GM18498 (cell line): Measurements from ENCODE around the gene UTY.
A peak's percentile ranks its signal among the peaks of the same experiment; 100 is the strongest.

Source experiments
- ATAC-seq: cut with Tn5 transposase; IDR thresholded peaks from one replicate; pipeline ENCODE4 v1.9.1; 2021; ENCODE audit warnings: mild to moderate bottlenecking, moderate library complexity; ENCODE audit not compliant: unreplicated experiment

UTY gene

DNA sequence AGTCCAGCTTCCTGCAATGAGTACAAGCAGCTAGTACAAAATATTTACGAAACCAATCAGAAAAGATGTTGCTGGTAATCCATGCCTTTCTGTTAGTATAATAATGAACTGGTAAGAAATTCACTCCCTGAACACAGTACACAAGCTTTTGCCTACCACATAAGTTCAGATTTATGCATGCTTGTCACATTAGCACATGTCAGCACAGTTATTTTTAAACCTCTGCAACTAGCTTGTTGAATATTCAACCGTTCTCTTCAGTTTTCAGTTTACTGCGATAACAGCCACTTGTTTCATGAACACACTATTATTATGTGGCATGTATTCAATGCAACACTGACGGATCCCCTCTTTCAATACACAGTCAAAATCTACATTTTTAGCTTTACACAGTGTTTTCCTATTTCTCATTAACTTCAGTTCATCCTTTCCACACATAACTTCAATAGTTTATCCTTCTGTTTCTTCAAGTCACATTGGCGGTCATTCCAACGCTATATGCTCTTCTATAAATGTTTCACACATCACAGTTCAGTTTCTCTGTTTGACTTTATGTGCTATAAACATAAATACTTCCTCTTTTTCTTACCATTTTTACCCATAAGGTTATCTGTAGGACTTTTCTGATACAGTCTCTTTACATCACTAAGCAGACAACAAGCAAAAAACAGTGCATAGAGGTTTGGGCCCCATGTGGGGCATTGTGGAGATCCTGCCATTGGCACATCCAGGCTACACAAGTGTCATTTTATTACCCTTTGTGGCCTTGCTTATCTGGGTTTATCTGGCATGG lies 62.8 kb downstream of the UTY start:
- peak; percentile 78 for ATAC-seq

GRCh38 chrY:13415556-13415955 lies 64.3 kb downstream of the UTY start:
- no peak for ATAC-seq

DNA sequence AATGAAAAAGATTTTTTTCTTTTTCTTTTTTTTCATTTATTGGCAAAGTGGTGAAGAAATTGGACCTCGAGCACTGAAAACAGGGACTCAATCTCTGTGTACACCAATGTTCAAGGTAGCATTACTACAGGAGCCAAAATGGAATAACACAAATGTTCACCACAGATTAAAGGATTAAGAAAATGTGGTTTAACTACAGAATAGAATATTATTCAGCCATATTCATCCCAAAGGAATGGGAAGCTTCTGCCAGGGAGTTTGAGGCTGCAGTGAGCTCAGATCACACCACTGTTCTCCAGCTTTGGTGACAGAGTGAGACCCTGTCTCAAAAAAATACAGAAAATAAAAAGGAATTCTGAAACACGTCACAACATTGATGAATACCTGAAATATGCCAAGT lies 81.0 kb downstream of the UTY start:
- no peak for ATAC-seq

GRCh38 chrY:13381110-13381683 lies 98.6 kb downstream of the UTY start:
- ATAC-seq: peak; percentile 74

DNA sequence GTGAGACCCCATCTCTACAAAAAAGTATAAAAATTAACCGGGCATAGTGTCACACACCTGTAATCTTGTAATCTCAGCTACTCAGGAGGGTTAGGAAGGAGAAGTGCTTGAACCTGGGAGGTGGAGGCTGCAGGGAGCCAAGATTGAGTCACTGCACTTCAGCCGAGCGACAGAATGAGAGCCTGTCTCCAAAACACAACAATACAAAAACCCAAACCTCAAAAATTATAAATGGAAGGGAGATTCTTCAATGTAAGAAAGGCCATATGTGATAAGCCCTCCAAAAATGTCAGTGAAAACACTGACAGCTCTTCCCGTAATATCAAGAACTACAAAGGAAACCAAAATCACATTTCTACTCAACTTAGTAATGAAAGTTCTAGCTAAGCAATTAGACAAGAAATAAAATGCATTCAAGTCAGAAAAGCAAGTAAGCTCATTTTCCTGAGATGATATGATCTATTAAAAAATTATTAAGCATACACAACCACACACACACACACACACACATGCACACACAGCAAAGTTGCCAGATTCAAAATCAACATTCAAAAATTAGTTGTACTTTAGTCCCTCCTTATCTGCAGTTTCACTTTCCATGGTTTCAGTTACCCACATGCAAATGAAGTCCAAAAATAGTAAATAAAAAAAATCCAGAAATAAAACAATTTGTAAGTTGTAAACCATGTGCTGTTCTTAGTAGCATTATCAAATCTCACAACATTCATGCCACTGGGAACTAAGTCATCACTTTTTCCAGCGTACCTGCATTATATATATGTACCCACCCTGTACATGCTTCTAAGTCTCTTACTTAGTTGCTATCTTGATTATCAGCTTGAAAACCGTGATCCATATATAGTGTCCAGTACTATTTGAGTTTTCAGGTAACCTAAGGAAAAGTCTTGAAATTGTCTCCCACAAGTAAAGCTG lies 108.7 kb downstream of the UTY start:
- no peak for ATAC-seq

DNA sequence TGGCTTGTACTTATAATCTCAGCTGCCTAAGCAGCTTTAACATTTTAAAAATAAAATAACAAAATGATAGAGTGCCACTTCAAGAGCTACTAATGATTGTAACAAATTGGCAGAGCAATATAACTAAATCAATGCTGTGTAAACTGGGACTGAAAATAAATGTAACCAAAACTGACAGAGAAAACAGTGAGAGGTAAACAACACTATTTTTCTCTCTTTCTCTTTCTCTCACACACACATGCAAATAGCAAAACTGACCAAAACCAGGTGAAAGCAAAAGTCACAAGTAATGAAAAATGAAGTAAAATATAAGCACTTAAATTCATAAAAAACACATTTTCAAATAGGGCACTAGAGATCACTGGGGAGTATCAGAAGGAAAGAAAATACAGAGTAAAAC lies 109.6 kb downstream of the UTY start:
- ATAC-seq: no peak

GRCh38 chrY:13368513-13368845 lies 111.4 kb downstream of the UTY start:
- ATAC-seq: no peak

- ATAC-seq: no peak
Measured at GRCh38 chrY:13363641-13364040, 116.2 kb downstream of the UTY start.

- peak; percentile 41 for ATAC-seq
Measured at GRCh38 chrY:13362662-13363061, 117.2 kb downstream of the UTY start.

GRCh38 chrY:13361656-13362636 lies 117.9 kb downstream of the UTY start:
- ATAC-seq: no peak

DNA sequence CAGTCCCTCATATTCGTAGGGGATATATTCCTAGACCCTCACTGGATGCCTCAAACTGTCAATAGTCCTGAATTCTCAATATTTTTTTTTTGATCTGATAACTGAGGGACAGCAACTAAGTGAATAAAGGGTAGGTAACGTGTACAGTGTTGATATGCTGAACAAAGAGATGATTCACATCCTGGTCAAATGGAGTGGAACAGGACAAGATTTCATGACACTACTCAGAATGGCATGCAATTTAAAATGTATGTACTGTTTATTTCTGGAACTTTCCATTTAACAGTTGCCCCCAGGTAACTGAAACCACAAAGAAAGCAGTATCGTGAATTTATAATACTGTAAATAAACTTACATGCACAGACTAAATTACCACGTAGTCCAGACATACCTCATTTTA lies 128.4 kb downstream of the UTY start:
- no peak for ATAC-seq

- ATAC-seq: no peak
Measured at GRCh38 chrY:13347106-13347505, 132.7 kb downstream of the UTY start.

- no peak for ATAC-seq
Measured at GRCh38 chrY:13345549-13345948, 134.3 kb downstream of the UTY start.

GRCh38 chrY:13343307-13343946 lies 136.4 kb downstream of the UTY start:
- peak; percentile 67 for ATAC-seq

- ATAC-seq: no peak
Measured at GRCh38 chrY:13339939-13340338, 139.9 kb downstream of the UTY start.

- ATAC-seq: no peak
Measured at GRCh38 chrY:13339381-13339780, 140.5 kb downstream of the UTY start.

GRCh38 chrY:13338711-13339110 lies 141.1 kb downstream of the UTY start:
- no peak for ATAC-seq

DNA sequence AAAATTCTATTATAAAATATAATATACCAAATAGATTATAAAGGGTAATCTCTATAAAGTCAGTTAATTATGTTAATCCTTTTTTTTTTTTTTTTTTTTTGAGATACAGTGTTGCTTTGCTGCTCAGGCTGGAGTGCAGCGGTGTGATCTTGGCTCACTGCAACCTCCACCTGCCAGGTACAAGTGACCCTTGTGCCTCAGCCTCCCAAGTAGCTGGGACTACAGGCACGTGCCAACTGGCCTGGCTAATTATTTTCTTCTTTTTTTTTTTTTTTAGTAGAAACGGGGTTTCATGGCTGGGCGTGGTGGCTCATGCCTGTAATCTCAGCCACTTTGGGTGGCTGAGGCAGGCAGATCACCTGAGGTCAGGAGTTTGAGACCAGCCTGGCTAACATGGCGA lies 141.9 kb downstream of the UTY start:
- no peak for ATAC-seq

- ATAC-seq: no peak
Measured at GRCh38 chrY:13333791-13334190, 146.0 kb downstream of the UTY start.

DNA sequence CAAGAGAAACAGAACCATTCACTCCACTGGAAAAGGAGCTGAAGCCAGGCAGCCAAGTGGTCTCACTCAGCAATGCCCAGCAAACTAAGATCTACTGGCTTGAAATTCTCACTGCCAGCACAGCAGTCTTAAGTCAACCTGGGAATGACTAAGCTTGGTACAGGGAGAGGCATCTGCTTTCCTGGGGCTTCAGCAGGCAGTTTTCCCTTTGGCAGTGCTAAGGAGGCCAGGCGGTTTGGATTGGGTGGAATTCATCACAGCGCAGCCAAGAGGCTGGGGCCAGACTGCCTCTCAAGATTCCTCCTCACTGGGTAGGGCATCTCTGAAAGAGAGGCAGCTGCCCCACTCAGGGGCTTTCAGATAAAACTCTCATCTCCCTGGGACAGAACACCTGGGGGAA lies 149.2 kb downstream of the UTY start:
- no peak for ATAC-seq
